OCI-LY1 (cell line): ENCODE results near the gene LRRC32.

Source experiments
- H2AFZ ChIP-seq: fragments of 200-600 bp; sonication (generic), shearing (Covaris generic); 2 replicates; pipeline ENCODE4 v1.6.0; 2014; ENCODE audit warnings: antibody characterized with exemption, mild to moderate bottlenecking, low read length
- H3F3A ChIP-seq: fragments of 200-600 bp; sonication (generic), shearing (Covaris generic); 2 replicates; pipeline ENCODE4 v1.6.0; 2014; ENCODE audit warnings: mild to moderate bottlenecking, antibody characterized with exemption, low read length, moderate library complexity; ENCODE audit not compliant: insufficient read depth
- H3K27ac ChIP-seq: fragments of 200-600 bp; sonication (generic); 2 replicates; pipeline ENCODE4 v1.5.1; 2014; ENCODE audit warnings: low read length, mixed run types, mild to moderate bottlenecking, low read depth; ENCODE audit not compliant: poor library complexity, severe bottlenecking
- H3K27me3 ChIP-seq: fragments of 200-600 bp; sonication (generic); 2 replicates; pipeline ENCODE4 v1.6.0; 2014; ENCODE audit warnings: antibody characterized with exemption, mild to moderate bottlenecking, low read length, moderate library complexity; ENCODE audit not compliant: insufficient read depth
- H3K36me3 ChIP-seq: fragments of 200-600 bp; sonication (generic); 2 replicates; pipeline ENCODE4 v1.6.1; 2014; ENCODE audit warnings: mild to moderate bottlenecking, antibody characterized with exemption, low read length, moderate library complexity, mixed read lengths; ENCODE audit not compliant: insufficient read depth
- H3K4me1 ChIP-seq: fragments of 200-600 bp; sonication (generic); 2 replicates; pipeline ENCODE4 v1.5.1; 2014; ENCODE audit warnings: mild to moderate bottlenecking, low read length, moderate library complexity; ENCODE audit not compliant: insufficient read depth, severe bottlenecking
- H3K4me2 ChIP-seq: fragments of 200-600 bp; sonication (generic), shearing (Covaris generic); 2 replicates; pipeline ENCODE4 v1.6.1; 2014; ENCODE audit warnings: low read length
- H3K4me3 ChIP-seq: fragments of 200-600 bp; sonication (generic); 2 replicates; pipeline ENCODE4 v1.5.1; 2014; ENCODE audit warnings: low read length, low read depth, mild to moderate bottlenecking, mixed read lengths; ENCODE audit not compliant: poor library complexity, severe bottlenecking
- H3K79me2 ChIP-seq: fragments of 200-600 bp; shearing (Covaris generic); 2 replicates; pipeline ENCODE4 v1.6.1; 2016; ENCODE audit warnings: mixed run types, low read length, mixed read lengths; ENCODE audit not compliant: insufficient read depth
- H3K9ac ChIP-seq: fragments of 200-600 bp; sonication (generic), shearing (Covaris generic); 2 replicates; pipeline ENCODE4 v1.6.1; 2014; ENCODE audit warnings: mild to moderate bottlenecking, low read length, mixed read lengths
- H3K9me2 ChIP-seq: fragments of 200-600 bp; sonication (generic), shearing (Covaris generic); 2 replicates; pipeline ENCODE4 v1.6.1; 2014; ENCODE audit warnings: low read depth, mild to moderate bottlenecking, low read length, mixed read lengths
- H3K9me3 ChIP-seq: fragments of 200-600 bp; shearing (Covaris generic); 2 replicates; pipeline ENCODE4 v1.6.1; 2014; ENCODE audit warnings: low read length, mixed read lengths
- H4K20me1 ChIP-seq: fragments of 200-600 bp; sonication (generic), shearing (Covaris generic); 2 replicates; pipeline ENCODE4 v1.6.0; 2016; ENCODE audit warnings: mild to moderate bottlenecking, low read length; ENCODE audit not compliant: insufficient read depth
- CTCF ChIP-seq: fragments of 200-600 bp; sonication (generic), shearing (Covaris generic); IDR thresholded peaks from 2 replicates; pipeline ENCODE4 v1.5.1; 2017; ENCODE audit warnings: mild to moderate bottlenecking, antibody characterized with exemption, low read length, moderate library complexity, mixed read lengths
- EZH2 ChIP-seq: fragments of 200-600 bp; sonication (generic), shearing (Covaris generic); IDR thresholded peaks from 2 replicates; pipeline ENCODE4 v1.8.0; 2017; ENCODE audit warnings: borderline replicate concordance, mixed run types, mild to moderate bottlenecking, antibody characterized with exemption, low read length, moderate library complexity, mixed read lengths

Gene LRRC32

GRCh38 chr11:76671626-76672309, 1.2 kb upstream of the LRRC32 start:
- no peaks in the 10 kb centered on the region for H4K20me1 ChIP-seq
- H3F3A ChIP-seq: no peaks in the 10 kb centered on the region
- no peaks in the 10 kb centered on the region for H3K9me3 ChIP-seq
- H3K4me1 ChIP-seq: peaks cover 86% of the 10 kb centered on the region
- H3K4me2 ChIP-seq: peak overlapping the region; percentile 67; the same call in 1 of the 2 replicates
- H3K9me2 ChIP-seq: no peaks in the 10 kb centered on the region
- no peak overlapping the region for H2AFZ ChIP-seq
- peak overlapping the region; percentile 25 for H3K4me3 ChIP-seq
- H3K9ac ChIP-seq: peak overlapping the region; percentile 7; the same call in 1 of the 2 replicates
- H3K36me3 ChIP-seq: no peaks in the 10 kb centered on the region
- H3K27me3 ChIP-seq: no peaks in the 10 kb centered on the region
- H3K27ac ChIP-seq: peak overlapping the region; percentile 82
- H3K79me2 ChIP-seq: no peaks in the 10 kb centered on the region
- TF ChIP-seq EZH2: no peak

GRCh38 chr11:76671237-76671592, 668 bp upstream of the LRRC32 start:
- peak overlapping the region; percentile 67 for H3K4me2 ChIP-seq
- no peak overlapping the region for H2AFZ ChIP-seq
- peak overlapping the region; percentile 61 for H3K4me3 ChIP-seq

GRCh38 chr11:76669901-76670484, 554 bp downstream of the LRRC32 start:
- no peaks in the 10 kb centered on the region for H3F3A ChIP-seq
- peak overlapping the region; percentile 40; the same call in 1 of the 2 replicates for H3K9ac ChIP-seq
- H4K20me1 ChIP-seq: no peaks in the 10 kb centered on the region
- TF ChIP-seq EZH2 (no peak), CTCF (no peak)
- no peak overlapping the region for H2AFZ ChIP-seq
- peaks cover 78% of the 10 kb centered on the region for H3K4me1 ChIP-seq
- H3K4me3 ChIP-seq: peak overlapping the region; percentile 61
- H3K9me2 ChIP-seq: no peaks in the 10 kb centered on the region
- H3K36me3 ChIP-seq: no peaks in the 10 kb centered on the region
- peak overlapping the region; percentile 67 for H3K4me2 ChIP-seq
- H3K79me2 ChIP-seq: no peaks in the 10 kb centered on the region
- no peaks in the 10 kb centered on the region for H3K9me3 ChIP-seq
- H3K27ac ChIP-seq: no peak overlapping the region
- H3K27me3 ChIP-seq: no peaks in the 10 kb centered on the region

More at GRCh38 chr11:76671237-76671592, 668 bp upstream of the LRRC32 start:
- Histone ChIP-seq H3K9me3 (no peaks in the 10 kb centered on the region), H3K9me2 (no peaks in the 10 kb centered on the region), H3K79me2 (no peaks in the 10 kb centered on the region), H4K20me1 (no peaks in the 10 kb centered on the region), H3K27ac (peak overlapping the region; percentile 82), H3F3A (no peaks in the 10 kb centered on the region), H3K4me1 (peaks cover 84% of the 10 kb centered on the region), H3K36me3 (no peaks in the 10 kb centered on the region), H3K27me3 (no peaks in the 10 kb centered on the region), H3K9ac (no peak overlapping the region; the same call in 1 of the 2 replicates)
- TF ChIP-seq CTCF (no peak), EZH2 (no peak)
